Measurements from ENCODE around the gene RETREG1. TPM values are rescaled to one million over a fixed set of nuclear protein-coding genes. Genes with fewer than 3 reads are reported as not detected.

The RETREG1 gene
- total RNA-seq, 2 donors from 2014 or later, result 7.4 to 26.5 TPM

DNA sequence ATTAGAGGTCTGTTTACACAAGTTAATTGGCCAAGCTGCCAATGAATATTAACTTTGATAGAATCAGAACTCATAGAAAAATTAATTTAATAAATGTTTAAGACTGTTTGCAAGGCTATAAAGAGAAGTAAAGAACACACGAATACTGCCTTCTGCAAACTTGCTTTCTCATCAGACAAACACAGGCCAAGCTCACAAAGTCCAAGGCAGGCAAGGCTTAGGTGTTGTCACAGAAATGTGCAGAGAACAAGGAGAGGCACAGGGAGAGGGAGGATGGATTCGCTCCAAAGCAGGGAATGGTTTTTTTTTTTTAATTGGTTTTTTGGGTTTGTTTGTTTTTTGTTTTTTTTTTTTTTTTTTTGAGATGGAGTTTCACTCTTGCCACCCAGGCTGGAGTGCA is 43.4 kb downstream of the RETREG1 start:
- Mint-ChIP-seq H3K9me3 (peaks cover 4 to 7% of the 10 kb centered on the region in 2 donors), H3K36me3 (peaks cover 15 to 21% of the 10 kb centered on the region in 2 donors), H3K27ac (no peak overlapping the region)
- ATAC-seq (no peak), DNase-seq (ENCODE audit: low spot score in 2 of 2) (no peak)

DNA sequence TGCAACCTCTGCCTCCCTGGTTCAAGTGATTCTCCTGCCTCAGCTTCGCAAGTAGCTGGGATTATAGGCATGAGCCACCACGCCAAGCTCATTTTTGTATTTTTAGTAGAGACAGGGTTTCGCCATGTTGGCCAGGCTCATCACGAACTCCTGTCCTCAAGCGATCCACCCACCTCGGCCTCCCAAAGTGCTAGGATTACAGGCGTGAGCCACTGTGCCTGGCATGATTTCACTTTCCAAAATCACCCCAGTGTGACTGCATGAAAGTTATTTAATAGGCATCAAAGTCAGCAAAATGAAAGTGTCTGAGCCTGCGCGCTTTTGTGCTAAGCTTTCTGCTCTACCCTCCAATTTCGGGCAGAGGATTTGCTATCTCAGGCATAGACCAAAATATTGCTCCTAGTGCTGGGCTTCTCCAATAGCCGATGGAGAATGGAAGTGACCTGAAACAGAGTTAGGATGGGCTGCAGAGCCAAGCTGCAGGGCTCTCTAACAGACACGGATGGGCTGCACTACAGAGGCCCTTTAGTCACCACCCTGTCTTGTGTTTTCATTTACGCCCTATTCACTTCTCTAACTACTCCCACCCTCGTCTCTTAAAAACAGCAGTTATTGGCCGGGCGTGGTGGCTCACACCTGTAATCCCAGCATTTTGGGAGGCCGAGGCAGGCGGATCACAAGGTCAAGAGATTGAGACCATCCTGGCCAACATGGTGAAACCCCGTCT is 44.3 kb downstream of the RETREG1 start:
- H3K27ac Mint-ChIP-seq, result no peak overlapping the region

DNA sequence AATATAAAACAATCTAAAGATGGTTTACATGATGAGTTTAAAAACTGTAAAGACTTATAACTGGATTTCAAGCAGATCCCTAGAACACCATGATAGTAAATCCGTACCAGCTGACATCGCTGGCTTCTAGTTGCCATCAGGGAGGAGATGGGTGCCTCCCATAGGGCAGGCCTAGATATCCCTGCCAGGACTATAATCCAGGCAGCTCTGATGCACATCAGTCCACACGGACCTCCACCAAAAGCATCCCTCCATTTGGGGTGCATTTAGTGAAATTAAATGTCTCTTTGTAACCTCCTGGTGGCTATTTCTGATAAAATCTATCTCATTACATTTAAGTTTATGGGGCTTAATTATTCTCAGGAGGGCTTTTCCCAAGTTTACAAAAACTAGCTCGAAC is 45.8 kb downstream of the RETREG1 start:
- peaks cover 19 to 20% of the 10 kb centered on the region in 2 donors for H3K36me3 Mint-ChIP-seq

More for the DNA sequence above, 44.3 kb downstream of the RETREG1 start:
- H3K9me3 Mint-ChIP-seq, result peaks cover 0 to under 1% of the 10 kb centered on the region in 2 donors
- no peak for DNase-seq (ENCODE audit: low spot score in 2 of 2)
- peaks cover 10 to 17% of the 10 kb centered on the region in 2 donors for H3K36me3 Mint-ChIP-seq
- no peak for ATAC-seq

DNA sequence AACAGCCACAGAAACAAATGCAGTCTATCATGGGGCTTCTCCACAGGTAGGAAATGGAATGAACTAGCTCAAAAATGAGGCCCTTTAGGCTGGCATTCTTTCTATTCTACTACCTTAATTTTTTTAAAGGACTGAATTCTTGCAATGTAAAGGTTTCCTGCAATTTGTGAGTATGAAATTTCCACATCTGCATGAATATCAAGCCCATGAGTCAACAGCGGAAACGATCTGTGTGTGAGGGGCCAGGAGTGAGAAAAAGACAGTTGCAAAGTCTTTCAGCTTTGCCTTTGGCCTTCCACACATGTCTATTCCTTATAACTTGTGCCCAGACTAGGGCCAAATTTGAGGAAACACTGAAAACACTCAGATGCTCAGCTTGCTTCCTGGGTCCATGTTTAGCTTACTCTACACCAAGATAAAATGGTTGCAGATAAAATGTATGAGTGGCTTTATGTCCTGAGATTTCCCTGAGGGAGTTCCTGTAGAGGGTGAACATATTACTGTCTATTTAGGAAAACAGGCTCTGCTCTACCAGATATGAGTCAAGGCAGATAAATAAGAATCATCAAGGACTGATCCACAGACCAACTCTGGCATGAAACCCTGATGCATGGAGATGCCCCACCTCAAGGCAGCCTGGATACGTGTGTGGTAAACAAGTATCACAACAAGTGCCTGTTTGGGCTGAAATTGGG is 46.5 kb downstream of the RETREG1 start:
- no peak for DNase-seq (ENCODE audit: low spot score in 2 of 2)
- peaks cover 0 to 8% of the 10 kb centered on the region in 2 donors for H3K9me3 Mint-ChIP-seq
- no peak for ATAC-seq
- H3K27ac Mint-ChIP-seq, result peak overlapping the region in 1 of 2 donors; percentile 35
- peaks cover 19 to 25% of the 10 kb centered on the region in 2 donors for H3K36me3 Mint-ChIP-seq

More for the DNA sequence above, 45.8 kb downstream of the RETREG1 start:
- ATAC-seq (no peak), DNase-seq (ENCODE audit: low spot score in 2 of 2) (no peak)
- H3K27ac Mint-ChIP-seq, result peak overlapping the region in 1 of 2 donors; percentile 35
- peaks cover 0 to 8% of the 10 kb centered on the region in 2 donors for H3K9me3 Mint-ChIP-seq

DNA sequence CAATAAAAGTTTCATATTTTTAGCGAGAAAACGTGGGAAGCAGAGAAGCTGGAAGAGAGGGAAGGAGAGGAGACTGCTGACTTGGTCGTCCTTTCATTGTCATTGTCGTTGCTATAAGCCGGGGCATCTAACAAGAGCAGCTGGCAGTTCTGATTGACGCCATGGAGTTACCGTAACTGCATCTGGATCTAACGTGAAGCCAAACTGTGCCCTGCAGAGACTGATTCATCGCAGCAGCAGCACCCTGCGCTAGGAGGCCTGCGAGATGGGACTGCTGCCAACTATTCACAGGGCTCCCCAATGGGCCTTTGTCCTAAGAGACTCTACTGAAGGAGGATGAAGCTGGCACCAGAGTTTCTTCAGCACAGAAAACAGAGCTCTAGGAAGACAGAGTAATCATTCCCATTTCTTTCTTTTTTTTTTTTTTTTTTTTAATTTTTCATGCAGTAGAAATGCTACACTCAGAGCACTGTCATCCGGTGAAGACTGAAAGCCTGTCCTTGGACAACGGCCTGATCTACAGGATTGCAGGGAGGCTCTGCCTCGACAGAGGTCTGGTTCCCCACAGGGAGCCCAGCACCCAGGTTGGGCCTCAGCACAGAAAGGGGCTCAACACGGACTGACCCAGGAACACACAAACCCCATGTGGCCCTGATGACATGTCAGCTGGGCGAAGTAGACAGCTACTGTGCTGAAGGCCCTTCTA is 47.8 kb downstream of the RETREG1 start:
- H3K27ac Mint-ChIP-seq, result peak overlapping the region in 1 of 2 donors; percentile 59

DNA sequence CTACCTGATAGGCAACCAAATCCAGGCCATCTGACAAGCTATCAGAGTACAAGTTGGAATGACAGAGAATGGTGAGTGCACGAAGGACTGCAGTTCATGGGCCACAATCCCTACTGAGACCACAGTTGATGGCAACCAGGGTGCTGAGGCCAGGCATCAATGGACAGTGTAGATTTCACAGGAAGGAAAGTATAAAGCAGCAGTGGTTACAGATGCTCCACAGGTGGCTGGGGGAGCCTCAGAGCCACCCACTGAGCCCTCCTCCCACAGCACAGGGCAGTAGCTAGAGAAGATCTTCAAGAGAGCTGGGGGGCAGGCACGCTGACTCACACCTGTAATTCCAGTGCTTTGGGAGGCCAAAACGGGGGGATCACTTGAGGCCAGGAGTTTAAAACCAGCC is 49.4 kb downstream of the RETREG1 start:
- Mint-ChIP-seq H3K9me3 (peaks cover 0 to 8% of the 10 kb centered on the region in 2 donors), H3K36me3 (peaks cover 19 to 25% of the 10 kb centered on the region in 2 donors), H3K27ac (no peak overlapping the region)
- DNase-seq (ENCODE audit: low spot score in 2 of 2) (no peak), ATAC-seq (no peak)

More for the DNA sequence above, 47.8 kb downstream of the RETREG1 start:
- ATAC-seq, result no peak
- Mint-ChIP-seq H3K9me3 (peaks cover 0 to 8% of the 10 kb centered on the region in 2 donors), H3K36me3 (peaks cover 19 to 25% of the 10 kb centered on the region in 2 donors)
- DNase-seq (ENCODE audit: low spot score in 2 of 2), result no peak

DNA sequence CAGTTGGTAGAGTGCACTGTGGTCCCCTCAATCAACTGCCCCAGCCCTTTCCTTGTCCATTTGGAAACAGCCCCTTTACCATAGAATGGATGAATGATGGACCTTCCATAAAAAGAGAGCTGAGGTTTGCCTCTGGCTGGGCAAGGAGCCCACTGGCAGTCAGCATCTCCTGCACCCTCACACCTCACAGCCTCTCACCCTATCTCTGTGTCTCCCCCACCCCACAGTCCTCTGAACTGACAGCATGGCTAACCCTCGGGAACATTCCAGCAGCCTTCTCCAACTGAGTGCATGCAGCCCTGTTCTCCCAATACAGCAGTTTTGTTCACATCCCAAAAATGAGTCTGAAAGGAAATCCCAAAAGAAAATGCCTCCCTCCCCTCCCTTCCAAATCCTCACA is 51.7 kb downstream of the RETREG1 start:
- H3K27ac Mint-ChIP-seq, result peak overlapping the region in 1 of 2 donors; percentile 66
- ATAC-seq (no peak), DNase-seq (ENCODE audit: low spot score in 2 of 2) (no peak)
- H3K36me3 Mint-ChIP-seq, result peaks cover 14 to 19% of the 10 kb centered on the region in 2 donors
- H3K9me3 Mint-ChIP-seq, result peaks cover 0 to 8% of the 10 kb centered on the region in 2 donors

DNA sequence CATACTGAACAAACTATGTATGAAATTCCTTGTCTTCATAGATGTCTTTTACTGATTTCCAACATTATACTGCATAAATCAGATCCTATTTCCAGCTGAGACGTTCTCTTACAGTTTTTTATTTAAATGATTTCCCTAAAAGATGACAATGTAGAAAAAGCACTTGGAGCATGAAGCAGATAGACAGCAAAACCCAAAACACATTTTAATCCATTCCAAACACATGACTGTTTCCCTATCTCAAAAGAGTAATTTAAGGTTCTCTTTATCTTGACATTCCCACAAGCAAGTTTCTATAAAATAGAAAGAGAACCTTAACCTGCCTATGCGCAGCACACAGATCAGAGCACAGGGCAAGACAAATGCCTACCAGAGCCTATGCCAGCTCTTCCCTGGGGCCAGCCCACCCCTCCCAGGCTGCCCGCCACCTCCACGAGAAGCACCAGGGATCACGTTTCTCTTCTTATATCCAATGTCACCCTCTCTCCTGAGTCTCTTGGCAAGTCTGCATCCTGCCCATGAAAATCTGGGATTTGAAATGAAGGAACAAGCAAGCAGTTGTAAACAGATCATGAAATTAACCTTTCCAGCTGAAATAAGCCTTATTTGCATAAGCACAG is 52.4 kb downstream of the RETREG1 start:
- DNase-seq (ENCODE audit: low spot score in 2 of 2), result no peak
- H3K36me3 Mint-ChIP-seq, result peaks cover 10 to 19% of the 10 kb centered on the region in 2 donors
- H3K9me3 Mint-ChIP-seq, result peaks cover 0 to 8% of the 10 kb centered on the region in 2 donors
- H3K27ac Mint-ChIP-seq, result no peak overlapping the region
- ATAC-seq, result no peak

DNA sequence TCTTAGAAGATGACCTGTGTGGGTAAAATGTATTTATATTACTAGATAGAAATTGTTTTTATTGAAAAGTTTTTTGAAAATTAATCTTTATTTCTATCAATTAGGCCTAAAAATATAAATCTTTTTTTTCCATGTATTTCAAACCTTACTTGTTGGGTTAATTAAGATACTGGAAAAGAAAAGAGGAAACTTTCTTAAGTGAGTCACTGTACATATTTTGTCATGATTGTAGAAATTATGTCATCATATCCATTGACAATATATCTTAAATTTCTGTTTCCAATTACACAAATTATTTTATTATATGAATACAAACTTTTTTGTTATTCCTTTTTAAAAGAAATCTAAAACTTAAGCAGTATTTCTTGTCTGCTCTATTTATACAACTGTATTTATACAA is 53.1 kb downstream of the RETREG1 start:
- no peak for ATAC-seq
- H3K27ac Mint-ChIP-seq, result no peak overlapping the region
- no peak for DNase-seq (ENCODE audit: low spot score in 2 of 2)
- peaks cover 10 to 19% of the 10 kb centered on the region in 2 donors for H3K36me3 Mint-ChIP-seq
- H3K9me3 Mint-ChIP-seq, result peaks cover 0 to 8% of the 10 kb centered on the region in 2 donors

DNA sequence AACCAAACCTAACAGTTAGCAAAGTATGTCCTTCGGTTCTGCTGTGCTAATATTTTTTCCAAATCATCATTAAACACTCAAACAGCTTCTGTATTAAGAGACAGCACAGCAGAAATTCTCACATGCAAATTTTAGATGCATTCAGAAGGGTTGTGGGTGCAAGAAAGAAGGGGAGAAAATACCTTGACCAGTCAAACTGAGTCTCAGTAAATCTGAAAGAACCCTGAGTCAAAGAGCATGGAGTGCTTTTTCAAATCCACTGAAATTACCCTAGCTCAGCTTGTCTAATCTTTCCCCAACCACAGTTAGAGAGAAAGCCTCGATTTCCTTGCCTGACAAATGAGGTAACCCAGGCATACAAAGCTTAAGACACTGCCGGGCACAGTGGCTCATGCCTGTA is 55.1 kb downstream of the RETREG1 start:
- DNase-seq (ENCODE audit: low spot score in 2 of 2), result no peak
- Mint-ChIP-seq H3K27ac (no peak overlapping the region), H3K36me3 (peaks cover 2 to 12% of the 10 kb centered on the region in 2 donors), H3K9me3 (peaks cover 0 to under 1% of the 10 kb centered on the region in 2 donors)
- ATAC-seq, result no peak

DNA sequence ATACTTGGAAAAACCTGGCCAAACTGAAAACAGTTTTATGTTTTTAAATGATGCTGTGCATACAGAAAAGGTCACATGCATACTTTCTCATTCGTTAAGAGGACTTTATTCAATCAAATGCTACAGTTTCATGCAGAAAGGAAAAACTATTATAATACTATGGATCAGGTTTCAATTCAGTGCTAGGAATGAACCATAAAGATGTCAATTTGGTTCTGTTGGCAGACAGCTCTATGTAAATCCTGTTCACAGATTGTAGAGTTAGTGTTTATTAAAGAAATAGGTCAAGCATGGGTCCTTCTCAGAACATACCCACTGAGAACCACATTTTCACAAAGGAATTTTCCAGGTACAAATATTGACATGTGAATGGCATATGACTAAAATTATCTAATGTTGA is 57.1 kb downstream of the RETREG1 start:
- DNase-seq (ENCODE audit: low spot score in 2 of 2) (no peak), ATAC-seq (no peak)
- peaks cover 0 to 6% of the 10 kb centered on the region in 2 donors for H3K36me3 Mint-ChIP-seq
- H3K9me3 Mint-ChIP-seq, result no peaks in the 10 kb centered on the region
- no peak overlapping the region for H3K27ac Mint-ChIP-seq

DNA sequence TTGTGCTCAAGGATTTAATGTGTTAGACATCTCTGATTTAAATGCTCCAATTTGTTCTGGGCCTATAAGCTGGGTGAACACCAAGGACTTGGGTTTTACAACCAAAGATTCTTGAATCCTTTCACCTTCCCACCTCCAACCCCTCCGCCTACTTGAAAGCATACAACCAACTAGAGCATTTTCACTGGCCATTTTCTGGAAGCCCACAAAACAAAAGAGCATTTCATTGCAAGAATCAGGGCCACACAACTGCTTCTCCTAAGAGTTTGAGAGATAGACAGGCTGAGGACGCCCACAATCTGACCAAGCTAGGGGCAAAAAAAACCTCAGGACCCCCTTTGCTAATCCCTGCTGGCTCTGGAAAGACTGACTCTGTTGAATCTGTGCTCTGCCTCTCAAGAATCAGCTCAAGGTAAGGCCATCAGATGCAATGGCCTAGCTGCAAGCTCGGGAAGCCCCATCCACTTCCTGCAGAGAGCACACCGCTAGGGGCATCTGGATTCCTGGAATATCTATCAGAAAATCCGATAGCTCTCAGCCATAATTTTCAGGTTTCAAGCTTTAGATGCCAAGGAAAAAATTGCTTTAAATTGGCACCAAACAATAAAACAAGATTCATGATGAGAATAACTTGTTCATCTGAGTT is 57.7 kb downstream of the RETREG1 start:
- no peaks in the 10 kb centered on the region for H3K9me3 Mint-ChIP-seq
- no peak overlapping the region for H3K27ac Mint-ChIP-seq
- ATAC-seq (no peak), DNase-seq (ENCODE audit: low spot score in 2 of 2) (no peak)
- peaks cover 0 to 6% of the 10 kb centered on the region in 2 donors for H3K36me3 Mint-ChIP-seq

DNA sequence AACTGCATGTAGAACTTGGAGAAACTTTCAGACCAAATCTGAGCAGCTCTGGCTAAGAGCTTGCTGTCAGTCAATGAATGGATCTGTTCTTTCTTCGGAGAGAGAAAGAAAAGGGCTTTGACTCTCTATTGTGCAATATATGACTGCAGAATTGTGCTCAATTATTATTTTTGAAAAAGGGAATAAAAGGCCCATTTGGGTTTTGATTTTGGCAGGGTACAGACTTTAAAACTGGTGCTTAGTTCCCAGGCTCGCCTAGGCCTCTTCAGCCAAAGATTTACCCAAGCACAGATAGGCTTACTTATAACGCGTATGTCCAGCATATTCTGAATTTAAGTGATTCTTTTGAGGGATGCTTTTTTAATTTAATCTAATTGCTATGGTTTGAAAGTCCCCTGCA is 59.3 kb downstream of the RETREG1 start:
- Mint-ChIP-seq H3K9me3 (no peaks in the 10 kb centered on the region), H3K36me3 (peaks cover 0 to 6% of the 10 kb centered on the region in 2 donors)

DNA sequence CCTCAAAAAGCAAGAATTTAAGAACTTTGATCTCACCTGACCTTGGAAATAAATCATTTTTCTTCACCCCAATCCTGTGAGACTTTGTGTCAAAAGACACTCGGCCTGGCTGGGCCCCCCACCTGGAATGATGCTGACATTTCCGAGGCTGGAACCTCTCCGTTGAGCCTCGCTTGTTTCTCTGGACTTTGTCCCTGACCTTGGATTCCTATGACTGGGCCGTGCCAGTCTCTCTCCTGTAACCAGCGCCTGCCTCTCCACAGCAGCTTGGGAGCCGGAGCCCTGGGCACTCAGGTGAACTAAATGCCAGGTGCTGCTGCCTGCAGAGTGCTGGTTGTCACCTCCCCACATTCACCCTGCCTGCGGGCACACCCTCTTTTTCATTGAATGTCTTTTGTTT is 62.7 kb downstream of the RETREG1 start:
- Mint-ChIP-seq H3K36me3 (peaks cover 0 to 6% of the 10 kb centered on the region in 2 donors), H3K9me3 (no peaks in the 10 kb centered on the region), H3K27ac (no peak overlapping the region)
- DNase-seq (ENCODE audit: low spot score in 2 of 2) (no peak), ATAC-seq (no peak)

More for the DNA sequence above, 59.3 kb downstream of the RETREG1 start:
- ATAC-seq (no peak), DNase-seq (ENCODE audit: low spot score in 2 of 2) (no peak)
- no peak overlapping the region for H3K27ac Mint-ChIP-seq

DNA sequence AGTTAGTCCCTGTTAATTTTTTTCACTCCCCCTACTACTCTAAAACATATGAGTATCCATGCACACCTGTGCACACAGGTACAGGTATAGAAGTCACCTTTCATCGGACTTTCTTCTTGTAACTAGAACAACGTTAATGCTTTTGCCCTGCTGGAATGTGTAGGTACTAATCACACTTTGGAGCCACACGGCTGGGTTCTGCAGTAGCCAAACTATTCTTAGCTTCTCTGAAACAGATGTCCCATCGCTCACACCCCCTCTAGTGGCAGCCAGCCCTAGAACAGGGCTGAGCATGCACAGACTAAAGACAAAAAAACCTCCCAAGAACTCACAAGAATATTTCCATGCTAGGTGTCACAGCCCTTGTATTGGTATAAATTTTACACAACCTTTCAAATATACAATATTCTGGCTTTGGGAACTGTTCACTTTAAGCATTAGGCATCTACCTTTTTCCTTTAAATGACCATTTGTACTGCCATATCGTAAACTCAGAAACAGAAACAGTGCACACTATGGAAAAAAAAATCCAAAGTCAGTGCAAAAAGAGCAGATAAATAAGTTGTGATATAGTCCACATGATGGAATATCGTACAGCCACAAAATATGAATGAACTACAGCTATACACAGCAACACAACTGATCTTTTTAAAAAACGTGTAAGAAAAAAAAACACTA is 64.0 kb downstream of the RETREG1 start:
- ATAC-seq, result peak; percentile 71 to 84
- peak overlapping the region in 1 of 2 donors; percentile 32 for H3K27ac Mint-ChIP-seq
- no peaks in the 10 kb centered on the region for H3K9me3 Mint-ChIP-seq
- DNase-seq (ENCODE audit: low spot score in 2 of 2), result peak in 1 of 2 donors; percentile 58
- H3K36me3 Mint-ChIP-seq, result peaks cover 0 to 6% of the 10 kb centered on the region in 2 donors
